ENCODE data around the gene PLEKHA5.
A peak's percentile ranks its signal among the peaks of the same experiment; 100 is the strongest.

PLEKHA5 gene

GRCh38 chr12:19351346-19351745, 221.8 kb downstream of the PLEKHA5 start:
- no peak overlapping the region for H3K4me3 ChIP-seq (replicated peaks; ENCODE audit: low read depth, low read length)
- DNase-seq (ENCODE audit: low read depth), result no peak
- no peak for TF ChIP-seq CTCF (IDR thresholded peaks at IDR 0.05; ENCODE audit: low read length, missing control alignments)

- TF ChIP-seq CTCF (IDR thresholded peaks at IDR 0.05; ENCODE audit: low read length, missing control alignments), result no peak
- DNase-seq (ENCODE audit: low read depth), result peak; percentile 35
- no peak overlapping the region for H3K4me3 ChIP-seq (replicated peaks; ENCODE audit: low read depth, low read length)
Observed at GRCh38 chr12:19369691-19370148, 240.2 kb downstream of the PLEKHA5 start.

GRCh38 chr12:19373586-19373985, 244.1 kb downstream of the PLEKHA5 start:
- TF ChIP-seq CTCF (IDR thresholded peaks at IDR 0.05; ENCODE audit: low read length, missing control alignments), result no peak
- DNase-seq (ENCODE audit: low read depth), result no peak
- H3K4me3 ChIP-seq (replicated peaks; ENCODE audit: low read depth, low read length), result no peak overlapping the region

GRCh38 chr12:19375888-19376287, 246.4 kb downstream of the PLEKHA5 start:
- H3K4me3 ChIP-seq (replicated peaks; ENCODE audit: low read depth, low read length), result no peak overlapping the region
- TF ChIP-seq CTCF (IDR thresholded peaks at IDR 0.05; ENCODE audit: low read length, missing control alignments), result no peak

GRCh38 chr12:19376691-19377090, 247.2 kb downstream of the PLEKHA5 start:
- no peak for DNase-seq (ENCODE audit: low read depth)
- H3K4me3 ChIP-seq (replicated peaks; ENCODE audit: low read depth, low read length), result no peak overlapping the region
- no peak for TF ChIP-seq CTCF (IDR thresholded peaks at IDR 0.05; ENCODE audit: low read length, missing control alignments)

More at GRCh38 chr12:19375888-19376287, 246.4 kb downstream of the PLEKHA5 start:
- DNase-seq (ENCODE audit: low read depth), result no peak

- peak; percentile 88 for DNase-seq (ENCODE audit: low read depth)
- no peak for TF ChIP-seq CTCF (IDR thresholded peaks at IDR 0.05; ENCODE audit: low read length, missing control alignments)
Observed at GRCh38 chr12:19382111-19382526, 252.6 kb downstream of the PLEKHA5 start.

GRCh38 chr12:19382563-19382962, 253.0 kb downstream of the PLEKHA5 start:
- H3K4me3 ChIP-seq (replicated peaks; ENCODE audit: low read depth, low read length), result no peak overlapping the region
- no peak for DNase-seq (ENCODE audit: low read depth)
- no peak for TF ChIP-seq CTCF (IDR thresholded peaks at IDR 0.05; ENCODE audit: low read length, missing control alignments)

More at GRCh38 chr12:19382111-19382526, 252.6 kb downstream of the PLEKHA5 start:
- H3K4me3 ChIP-seq (replicated peaks; ENCODE audit: low read depth, low read length), result no peak overlapping the region
